ENCODE data around the gene PDGFRB.

Gene PDGFRB

GRCh38 chr5:150116667-150117400, 38.8 kb downstream of the PDGFRB start:
- peaks cover 12% of the 10 kb centered on the region for H3K4me1 ChIP-seq (ENCODE audit: control insufficient read depth, insufficient read depth, low read length)
- no peaks in the 10 kb centered on the region for H3K27me3 ChIP-seq (ENCODE audit: control insufficient read depth, insufficient read depth, low read length, poor library complexity, severe bottlenecking)
- no peak overlapping the region for H3K4me3 ChIP-seq (ENCODE audit: insufficient read depth, low read depth, low read length)
- WGBS, 2 experiments, result 94% methylated on average over 10 of the region's 10 CpGs
- no peaks in the 10 kb centered on the region for H3K9me3 ChIP-seq (ENCODE audit: control insufficient read depth, low read length)
- H3K27ac ChIP-seq (ENCODE audit: insufficient read depth, low read depth, low read length, poor library complexity, severe bottlenecking), result no peak overlapping the region
- H3K36me3 ChIP-seq (ENCODE audit: control insufficient read depth, insufficient read depth, low read length), result no peaks in the 10 kb centered on the region

DNA sequence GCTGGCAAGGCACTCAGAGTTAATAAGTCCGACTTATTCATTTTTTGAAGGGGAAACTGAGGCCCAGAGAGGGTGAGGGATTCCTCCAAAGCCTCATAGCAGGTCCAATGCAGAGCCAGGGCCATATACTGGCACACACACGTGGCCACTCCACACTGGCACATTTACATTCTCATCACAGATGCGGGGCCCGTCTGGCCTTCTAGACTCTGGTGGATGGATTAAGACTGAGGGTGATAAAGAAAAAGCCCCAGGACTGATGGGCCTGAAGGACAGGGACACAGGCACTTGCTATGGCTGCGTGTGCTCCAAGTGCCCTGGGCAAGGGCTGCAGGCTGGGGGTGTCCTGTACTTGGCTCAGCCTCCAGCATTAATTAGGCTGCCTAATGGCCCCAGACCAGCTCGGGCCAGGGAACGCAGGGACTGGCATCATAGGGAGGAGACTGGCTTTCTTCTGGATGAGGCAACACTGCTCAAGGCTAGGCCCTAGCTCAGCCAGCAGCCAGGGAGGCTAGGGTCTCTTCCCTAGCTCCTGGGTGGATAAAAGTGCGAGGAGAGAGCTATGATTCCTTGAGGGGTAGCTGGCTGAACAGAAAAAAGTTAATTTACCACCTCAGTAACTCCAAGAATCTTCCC, 40.8 kb downstream of the PDGFRB start:
- Histone ChIP-seq H3K9me3 (ENCODE audit: control insufficient read depth, low read length) (no peaks in the 10 kb centered on the region), H3K27me3 (ENCODE audit: control insufficient read depth, insufficient read depth, low read length, poor library complexity, severe bottlenecking) (no peaks in the 10 kb centered on the region), H3K4me3 (ENCODE audit: insufficient read depth, low read depth, low read length) (no peak overlapping the region), H3K27ac (ENCODE audit: insufficient read depth, low read depth, low read length, poor library complexity, severe bottlenecking) (no peak overlapping the region), H3K4me1 (ENCODE audit: control insufficient read depth, insufficient read depth, low read length) (peaks cover 19% of the 10 kb centered on the region), H3K36me3 (ENCODE audit: control insufficient read depth, insufficient read depth, low read length) (no peaks in the 10 kb centered on the region)
- 88 to 89% methylated on average over 8 of the region's 8 CpGs for WGBS, 2 experiments

DNA sequence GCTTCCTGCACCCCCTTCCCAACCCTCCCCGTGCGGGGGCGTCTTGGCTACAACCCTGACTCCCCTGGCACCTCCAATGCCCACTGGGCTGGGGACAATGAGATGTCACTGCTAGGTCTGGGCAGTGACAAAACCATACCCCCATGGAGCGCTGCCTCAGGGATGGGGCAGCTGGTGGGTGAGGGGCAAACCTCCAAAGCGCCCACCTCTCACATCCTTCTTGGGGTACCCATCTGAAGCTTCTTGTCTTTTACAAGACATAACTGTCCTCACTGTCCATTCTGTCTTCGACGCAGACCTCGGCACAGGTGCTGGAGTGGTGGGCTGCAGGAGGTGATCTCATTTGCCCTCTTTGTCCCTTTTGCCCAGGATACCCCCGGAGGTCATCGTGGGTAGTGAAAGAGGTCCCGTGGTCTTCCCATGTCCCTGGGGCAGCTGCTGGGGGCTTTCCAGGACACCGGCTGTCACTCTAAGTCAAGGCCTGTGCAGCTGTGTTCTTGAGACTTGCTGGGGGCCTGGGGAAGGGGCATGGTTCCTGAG, 41.5 kb downstream of the PDGFRB start:
- Histone ChIP-seq H3K36me3 (ENCODE audit: control insufficient read depth, insufficient read depth, low read length) (no peaks in the 10 kb centered on the region), H3K27ac (ENCODE audit: insufficient read depth, low read depth, low read length, poor library complexity, severe bottlenecking) (no peak overlapping the region), H3K27me3 (ENCODE audit: control insufficient read depth, insufficient read depth, low read length, poor library complexity, severe bottlenecking) (no peaks in the 10 kb centered on the region), H3K9me3 (ENCODE audit: control insufficient read depth, low read length) (no peaks in the 10 kb centered on the region), H3K4me1 (ENCODE audit: control insufficient read depth, insufficient read depth, low read length) (peaks cover 19% of the 10 kb centered on the region), H3K4me3 (ENCODE audit: insufficient read depth, low read depth, low read length) (no peak overlapping the region)
- WGBS, 2 experiments, result 91 to 93% methylated on average over 12 of the region's 12 CpGs

- no peaks in the 10 kb centered on the region for H3K27me3 ChIP-seq (ENCODE audit: control insufficient read depth, insufficient read depth, low read length, poor library complexity, severe bottlenecking)
- 80 to 82% methylated on average over 18 of the region's 18 CpGs for WGBS, 2 experiments
- no peak overlapping the region for H3K4me3 ChIP-seq (ENCODE audit: insufficient read depth, low read depth, low read length)
- H3K4me1 ChIP-seq (ENCODE audit: control insufficient read depth, insufficient read depth, low read length), result peaks cover 19% of the 10 kb centered on the region
- H3K36me3 ChIP-seq (ENCODE audit: control insufficient read depth, insufficient read depth, low read length), result no peaks in the 10 kb centered on the region
- H3K9me3 ChIP-seq (ENCODE audit: control insufficient read depth, low read length), result no peaks in the 10 kb centered on the region
- H3K27ac ChIP-seq (ENCODE audit: insufficient read depth, low read depth, low read length, poor library complexity, severe bottlenecking), result no peak overlapping the region
Observed at GRCh38 chr5:150113047-150113744, 42.4 kb downstream of the PDGFRB start.

- no peaks in the 10 kb centered on the region for H3K27me3 ChIP-seq (ENCODE audit: control insufficient read depth, insufficient read depth, low read length, poor library complexity, severe bottlenecking)
- WGBS, 2 experiments, result 67 to 69% methylated on average over 6 of the region's 6 CpGs
- H3K9me3 ChIP-seq (ENCODE audit: control insufficient read depth, low read length), result no peaks in the 10 kb centered on the region
- peaks cover 14% of the 10 kb centered on the region for H3K4me1 ChIP-seq (ENCODE audit: control insufficient read depth, insufficient read depth, low read length)
- no peak overlapping the region for H3K4me3 ChIP-seq (ENCODE audit: insufficient read depth, low read depth, low read length)
- H3K36me3 ChIP-seq (ENCODE audit: control insufficient read depth, insufficient read depth, low read length), result no peaks in the 10 kb centered on the region
- no peak overlapping the region for H3K27ac ChIP-seq (ENCODE audit: insufficient read depth, low read depth, low read length, poor library complexity, severe bottlenecking)
Observed at GRCh38 chr5:150112201-150113046, 43.2 kb downstream of the PDGFRB start.

DNA sequence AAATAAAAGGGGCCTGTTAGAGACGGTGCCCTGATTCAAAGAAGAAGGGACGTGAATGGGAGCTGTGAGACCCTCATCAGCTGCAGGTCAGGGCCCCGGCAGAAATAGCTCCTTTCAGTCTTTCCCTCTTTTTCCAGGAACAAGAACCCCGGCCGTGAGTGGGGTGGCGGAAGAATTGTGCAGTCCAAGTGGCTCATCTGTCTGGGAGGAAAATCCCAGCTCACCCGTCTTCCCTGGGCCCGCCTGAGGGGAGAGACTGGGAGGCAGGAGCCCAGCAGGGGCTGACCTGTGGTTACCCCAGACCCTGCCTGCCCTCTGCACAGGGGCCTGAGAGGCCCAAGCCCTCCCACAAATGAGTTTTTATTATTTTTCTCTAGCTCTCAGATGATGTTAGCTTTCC, 44.5 kb downstream of the PDGFRB start:
- H3K27ac ChIP-seq (ENCODE audit: insufficient read depth, low read depth, low read length, poor library complexity, severe bottlenecking), result no peak overlapping the region
- WGBS, 2 experiments, result 80 to 83% methylated on average over 8 of the region's 8 CpGs
- H3K4me3 ChIP-seq (ENCODE audit: insufficient read depth, low read depth, low read length), result no peak overlapping the region
- H3K9me3 ChIP-seq (ENCODE audit: control insufficient read depth, low read length), result no peaks in the 10 kb centered on the region
- H3K27me3 ChIP-seq (ENCODE audit: control insufficient read depth, insufficient read depth, low read length, poor library complexity, severe bottlenecking), result no peaks in the 10 kb centered on the region
- H3K4me1 ChIP-seq (ENCODE audit: control insufficient read depth, insufficient read depth, low read length), result peaks cover 11% of the 10 kb centered on the region
- H3K36me3 ChIP-seq (ENCODE audit: control insufficient read depth, insufficient read depth, low read length), result no peaks in the 10 kb centered on the region

DNA sequence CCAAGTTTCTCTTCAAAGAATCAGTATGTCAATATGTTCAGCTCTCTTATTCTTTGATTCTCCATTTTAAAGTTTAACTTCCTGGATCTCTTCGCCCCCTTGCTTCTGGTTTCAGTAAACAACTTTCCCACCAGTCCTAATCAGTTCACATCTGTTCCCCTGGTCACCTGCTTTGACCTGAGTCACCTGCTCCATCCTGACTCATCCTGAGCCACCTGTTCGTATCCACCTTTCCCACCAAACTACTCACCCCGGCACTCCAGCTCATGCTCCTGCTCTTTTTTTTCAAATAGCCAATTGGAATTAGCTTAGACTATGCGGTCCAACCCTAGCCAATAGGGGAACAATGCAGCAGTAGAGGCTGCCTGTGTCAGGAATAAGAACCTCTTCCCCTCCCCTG, 45.7 kb downstream of the PDGFRB start:
- Histone ChIP-seq H3K27ac (ENCODE audit: insufficient read depth, low read depth, low read length, poor library complexity, severe bottlenecking) (no peak overlapping the region), H3K9me3 (ENCODE audit: control insufficient read depth, low read length) (no peaks in the 10 kb centered on the region), H3K27me3 (ENCODE audit: control insufficient read depth, insufficient read depth, low read length, poor library complexity, severe bottlenecking) (no peaks in the 10 kb centered on the region), H3K4me3 (ENCODE audit: insufficient read depth, low read depth, low read length) (no peak overlapping the region), H3K4me1 (ENCODE audit: control insufficient read depth, insufficient read depth, low read length) (peaks cover 11% of the 10 kb centered on the region), H3K36me3 (ENCODE audit: control insufficient read depth, insufficient read depth, low read length) (no peaks in the 10 kb centered on the region)
- WGBS, 2 experiments, result 75 to 78% methylated on average over 4 of the region's 4 CpGs

DNA sequence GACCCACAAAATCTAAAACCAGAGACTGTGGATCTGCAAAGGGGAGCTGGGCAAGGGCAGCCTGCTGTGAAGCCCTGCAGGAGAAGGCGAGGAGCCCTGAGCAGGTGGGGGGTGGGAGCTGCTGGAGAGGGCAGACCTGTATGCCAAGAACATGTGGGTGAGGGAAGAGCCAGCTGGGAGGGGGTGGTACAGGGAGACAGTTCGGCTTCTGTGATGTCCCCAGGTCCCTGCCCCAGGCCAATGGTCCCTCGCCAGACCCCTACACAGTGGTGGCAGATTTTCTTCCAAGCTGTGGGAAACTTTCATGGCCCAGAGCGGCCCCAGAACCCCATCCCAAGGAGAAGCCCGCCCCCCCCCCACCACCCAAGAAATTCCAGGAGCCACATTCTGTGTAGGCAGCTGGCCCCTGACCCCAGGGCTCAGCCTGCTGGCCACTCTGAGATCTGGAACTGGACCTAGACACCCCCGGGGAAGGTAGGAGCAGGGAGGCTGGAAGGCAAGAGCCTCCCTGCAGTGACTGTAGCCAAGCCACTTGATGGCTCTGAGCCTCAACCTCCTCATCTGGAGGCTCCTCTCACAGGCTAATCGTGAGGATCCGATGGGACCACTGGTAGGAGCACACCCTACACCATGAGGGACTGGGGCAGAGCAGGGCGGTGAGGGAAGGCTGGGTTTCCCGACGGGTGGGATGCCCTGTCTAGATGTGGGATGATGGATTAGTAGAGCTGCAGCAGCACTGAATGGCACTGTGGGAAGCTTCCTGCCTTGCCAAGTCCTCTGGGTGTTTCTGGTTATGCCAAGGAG, 46.7 kb downstream of the PDGFRB start:
- Histone ChIP-seq H3K27ac (ENCODE audit: insufficient read depth, low read depth, low read length, poor library complexity, severe bottlenecking) (no peak overlapping the region), H3K4me1 (ENCODE audit: control insufficient read depth, insufficient read depth, low read length) (peaks cover 11% of the 10 kb centered on the region), H3K9me3 (ENCODE audit: control insufficient read depth, low read length) (no peaks in the 10 kb centered on the region), H3K4me3 (ENCODE audit: insufficient read depth, low read depth, low read length) (no peak overlapping the region), H3K36me3 (ENCODE audit: control insufficient read depth, insufficient read depth, low read length) (no peaks in the 10 kb centered on the region), H3K27me3 (ENCODE audit: control insufficient read depth, insufficient read depth, low read length, poor library complexity, severe bottlenecking) (no peaks in the 10 kb centered on the region)
- 86 to 91% methylated on average over 10 to 11 of the region's 11 CpGs for WGBS, 2 experiments

DNA sequence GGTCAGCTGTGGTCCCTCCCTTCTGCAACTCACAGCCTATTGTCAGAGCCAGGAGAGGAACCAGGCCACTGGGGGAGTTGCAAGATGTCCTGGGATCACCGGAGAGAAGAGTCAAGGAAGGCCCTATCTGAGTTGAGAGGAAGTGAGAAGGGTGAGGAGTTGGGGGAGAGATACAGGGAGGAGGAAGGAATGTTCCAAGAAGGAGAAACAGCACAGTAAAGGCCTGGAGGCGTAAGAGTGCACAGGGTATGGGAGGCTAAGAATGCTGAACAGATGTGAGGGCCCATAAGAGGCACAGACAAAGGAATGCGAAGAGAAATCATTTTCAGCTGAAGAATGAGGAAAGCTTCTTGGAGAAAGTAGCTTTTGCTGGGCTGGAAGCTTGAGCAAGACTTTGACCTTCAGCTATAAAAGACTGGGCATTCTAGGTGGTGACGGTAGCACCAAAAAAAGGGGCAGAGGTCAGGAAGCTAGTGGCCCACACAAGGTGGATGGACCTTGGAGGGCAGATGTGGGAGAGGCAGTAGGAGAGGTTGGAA, 47.7 kb downstream of the PDGFRB start:
- H3K4me1 ChIP-seq (ENCODE audit: control insufficient read depth, insufficient read depth, low read length), result peaks cover 11% of the 10 kb centered on the region
- H3K36me3 ChIP-seq (ENCODE audit: control insufficient read depth, insufficient read depth, low read length), result no peaks in the 10 kb centered on the region
- H3K4me3 ChIP-seq (ENCODE audit: insufficient read depth, low read depth, low read length), result no peak overlapping the region
- no peak overlapping the region for H3K27ac ChIP-seq (ENCODE audit: insufficient read depth, low read depth, low read length, poor library complexity, severe bottlenecking)
- no peaks in the 10 kb centered on the region for H3K27me3 ChIP-seq (ENCODE audit: control insufficient read depth, insufficient read depth, low read length, poor library complexity, severe bottlenecking)
- 90 to 93% methylated on average over 4 of the region's 4 CpGs for WGBS, 2 experiments
- H3K9me3 ChIP-seq (ENCODE audit: control insufficient read depth, low read length), result no peaks in the 10 kb centered on the region

Data from ectodermal cell (in vitro differentiated cells).